Endothelial cell of umbilical vein (primary cell): Measurements from ENCODE around the gene CPZ.

ENCODE experiments used
- CTCF ChIP-seq, 2 donors: IDR thresholded peaks; 1 replicate in 1 of 2; 2 replicates in 1 of 2; pipeline ENCODE4 v1.5.1; 2011; ENCODE audit warnings: low read length in 2 of 2, mild to moderate bottlenecking in 2 of 2, moderate library complexity in 2 of 2, control low read depth in 1 of 2, inconsistent platforms in 1 of 2, low read depth in 1 of 2; ENCODE audit not compliant: insufficient read depth in 1 of 2; ENCODE audit errors: extremely low read depth in 1 of 2
- EZH2 ChIP-seq: IDR thresholded peaks from 2 replicates; pipeline ENCODE4 v1.6.1; 2012; ENCODE audit warnings: borderline replicate concordance, low read depth, mild to moderate bottlenecking, moderate library complexity, low read length, inconsistent platforms; ENCODE audit not compliant: severe bottlenecking
- FOS ChIP-seq: IDR thresholded peaks from 2 replicates; pipeline ENCODE4 v1.6.1; 2011; ENCODE audit warnings: mild to moderate bottlenecking, low read length, moderate library complexity, borderline replicate concordance; ENCODE audit not compliant: insufficient read depth
- MAX ChIP-seq: IDR thresholded peaks from 2 replicates; pipeline ENCODE4 v1.6.1; 2011; ENCODE audit not compliant: insufficient read depth, insufficient read length
- POLR2A ChIP-seq: IDR thresholded peaks from 2 replicates; pipeline ENCODE4 v1.6.1; 2012; ENCODE audit warnings: low read depth, mild to moderate bottlenecking, control low read depth, low read length
- POLR2AphosphoS5 ChIP-seq: IDR thresholded peaks from 2 replicates; pipeline ENCODE4 v1.6.1; 2012; ENCODE audit warnings: low read depth, mild to moderate bottlenecking, control low read depth, low read length, moderate library complexity; ENCODE audit not compliant: insufficient read depth

- no peak for TF ChIP-seq CTCF (IDR thresholded peaks at IDR 0.05; ENCODE audit: extremely low read depth in 1 of 2, insufficient read depth in 1 of 2, low read depth in 1 of 2, low read length in 2 of 2)
- no peak for TF ChIP-seq POLR2AphosphoS5
- no peak for TF ChIP-seq MAX
- no peak for TF ChIP-seq POLR2A
- TF ChIP-seq EZH2 = no peak
- no peak for TF ChIP-seq FOS
These were observed 64.3 kb downstream of the CPZ start for GRCh38 chr4:8656711-8657380.
